Measurements from ENCODE around the gene SLC6A3. TPM values are rescaled to one million over a fixed set of nuclear protein-coding genes. Genes with fewer than 3 reads are reported as not detected.

The SLC6A3 gene
- total and polyA plus RNA-seq, 3 donors from 2014 or later: 0.55 to 1.5 (median 0.83) TPM

DNA sequence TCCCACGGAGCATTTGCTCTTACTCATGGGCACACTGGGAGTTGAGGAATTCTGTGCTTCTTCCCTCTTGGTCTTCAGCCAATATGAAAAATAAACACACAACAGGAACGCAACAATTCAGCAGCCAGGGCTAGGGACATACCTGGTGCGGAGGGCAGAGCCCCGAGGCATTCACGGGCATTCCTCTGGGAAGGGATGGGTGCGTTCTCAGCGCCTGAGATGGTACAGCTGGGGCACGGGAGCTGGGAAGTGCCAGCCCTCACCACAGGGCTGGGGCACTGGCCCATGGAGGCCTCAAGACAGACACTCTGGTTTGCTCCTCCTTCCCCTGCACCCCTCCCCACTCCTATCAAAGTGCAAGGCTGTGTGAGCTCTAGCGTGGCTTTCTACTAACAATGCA lies 2.1 kb downstream of the SLC6A3 start:
- no peaks in the 10 kb centered on the region for H3K36me3 ChIP-seq (ENCODE audit: low read depth, missing control alignments)
- no peaks in the 10 kb centered on the region for H3K27me3 ChIP-seq
- 75 to 78% methylated on average over 9 of the region's 9 CpGs for WGBS, 2 donors
- H3K4me1 ChIP-seq: peaks cover 8% of the 10 kb centered on the region
- H3K4me3 ChIP-seq: no peak overlapping the region
- no peak overlapping the region for H3K27ac ChIP-seq
- TF ChIP-seq POLR2A (IDR thresholded peaks at IDR 0.05): no peak
- no peak for TF ChIP-seq CTCF (IDR thresholded peaks at IDR 0.05)
- no peaks in the 10 kb centered on the region for H3K9me3 ChIP-seq
- no peak for DNase-seq
- intact Hi-C loops (cut with DNase I; ENCODE audit: low total_unique reads): no loop called here

DNA sequence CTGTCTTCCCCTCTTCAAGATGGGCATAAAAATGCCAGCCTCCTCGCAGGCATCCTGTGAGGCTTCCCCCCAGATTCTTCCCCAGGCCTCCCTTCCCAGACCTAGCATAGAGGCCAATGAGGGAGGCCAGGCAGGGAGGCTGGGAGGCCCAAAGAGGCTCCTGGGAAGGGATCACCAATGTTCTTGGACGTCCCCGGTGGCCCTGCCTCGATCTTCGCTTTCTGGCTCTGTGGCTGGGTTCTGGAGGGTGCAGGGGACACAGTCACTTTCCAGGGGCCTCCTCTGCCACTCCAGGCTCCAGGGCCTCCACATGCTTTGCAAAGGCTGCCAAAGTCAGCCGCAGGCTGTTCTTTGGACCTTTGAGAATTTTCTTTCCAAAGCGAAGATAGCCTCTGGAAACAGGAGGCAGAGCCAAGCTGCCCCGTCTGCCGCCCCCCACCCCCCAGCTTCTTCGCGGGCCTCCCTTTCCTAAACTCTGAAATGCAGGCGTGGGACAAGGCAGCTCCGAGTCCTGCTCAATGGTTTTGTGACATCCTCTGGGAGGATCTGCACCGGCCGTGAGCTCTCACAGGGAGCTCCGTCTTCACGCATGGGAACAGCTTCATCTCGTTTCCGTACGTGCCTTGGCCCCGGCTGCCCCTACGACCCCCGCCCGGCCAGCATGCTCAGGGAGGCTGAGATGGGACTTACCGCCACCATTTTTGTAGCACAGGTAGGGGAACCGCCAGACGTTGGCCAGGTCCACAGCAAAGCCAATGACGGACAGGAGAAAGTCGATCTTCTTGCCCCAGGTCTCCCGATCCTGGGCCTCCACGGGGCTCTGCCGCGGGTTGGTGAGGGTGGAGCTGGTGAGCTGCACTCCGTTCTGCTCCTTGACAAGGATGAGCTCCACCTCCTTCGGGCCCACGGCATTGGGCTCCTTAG lies 2.8 kb downstream of the SLC6A3 start:
- intact Hi-C loops (cut with DNase I; ENCODE audit: low total_unique reads): no loop called here
- H3K27me3 ChIP-seq: no peaks in the 10 kb centered on the region
- no peaks in the 10 kb centered on the region for H3K36me3 ChIP-seq (ENCODE audit: low read depth, missing control alignments)
- no peak for DNase-seq
- H3K27ac ChIP-seq: no peak overlapping the region
- WGBS, 2 donors: 64 to 88% methylated on average over 12 to 36 of the region's 36 CpGs
- H3K4me3 ChIP-seq: no peak overlapping the region
- peaks cover 8% of the 10 kb centered on the region for H3K4me1 ChIP-seq
- TF ChIP-seq POLR2A (IDR thresholded peaks at IDR 0.05) (no peak), CTCF (IDR thresholded peaks at IDR 0.05) (no peak)
- no peaks in the 10 kb centered on the region for H3K9me3 ChIP-seq

DNA sequence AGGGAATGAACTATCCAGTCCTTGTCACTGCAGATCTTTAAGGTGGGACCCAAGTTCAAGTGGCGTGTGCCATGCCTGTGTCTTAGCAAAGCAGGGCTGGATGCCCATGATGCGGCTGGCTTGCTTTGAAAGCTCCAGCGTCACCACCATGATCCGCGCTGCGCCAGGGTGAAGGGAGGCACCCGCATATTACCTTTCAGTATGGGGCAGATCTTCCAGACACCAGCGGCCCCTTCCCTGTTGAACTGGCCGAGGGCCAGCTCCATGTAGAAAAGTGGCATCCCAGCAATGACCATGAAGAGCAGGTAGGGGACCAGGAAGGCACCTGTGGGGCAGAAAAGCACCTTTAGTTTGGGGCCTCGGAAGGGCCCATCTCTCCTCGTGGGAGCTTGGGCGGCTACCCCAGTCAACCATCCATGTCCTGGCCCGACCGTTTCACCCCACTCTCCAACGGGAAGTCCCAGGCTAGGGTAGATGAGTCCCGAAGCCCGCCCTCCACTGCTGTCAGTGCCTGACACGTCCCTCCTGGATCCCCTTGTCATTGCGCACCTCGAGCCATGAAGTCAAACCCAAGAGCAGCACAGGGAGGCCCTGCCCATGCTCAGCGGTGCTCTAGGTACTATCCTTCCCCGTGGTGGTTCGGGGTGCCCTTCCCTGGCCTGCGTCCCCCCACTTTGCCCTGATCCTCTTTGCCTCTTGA lies 3.9 kb downstream of the SLC6A3 start:
- WGBS, 2 donors: 81 to 92% methylated on average over 10 to 24 of the region's 24 CpGs
- intact Hi-C loops (cut with DNase I; ENCODE audit: low total_unique reads): no loop called here
- DNase-seq: no peak
- Histone ChIP-seq H3K27ac (no peak overlapping the region), H3K27me3 (no peaks in the 10 kb centered on the region), H3K4me3 (no peak overlapping the region), H3K4me1 (peaks cover 8% of the 10 kb centered on the region), H3K9me3 (no peaks in the 10 kb centered on the region), H3K36me3 (ENCODE audit: low read depth, missing control alignments) (no peaks in the 10 kb centered on the region)
- TF ChIP-seq CTCF (IDR thresholded peaks at IDR 0.05) (no peak), POLR2A (IDR thresholded peaks at IDR 0.05) (no peak)

DNA sequence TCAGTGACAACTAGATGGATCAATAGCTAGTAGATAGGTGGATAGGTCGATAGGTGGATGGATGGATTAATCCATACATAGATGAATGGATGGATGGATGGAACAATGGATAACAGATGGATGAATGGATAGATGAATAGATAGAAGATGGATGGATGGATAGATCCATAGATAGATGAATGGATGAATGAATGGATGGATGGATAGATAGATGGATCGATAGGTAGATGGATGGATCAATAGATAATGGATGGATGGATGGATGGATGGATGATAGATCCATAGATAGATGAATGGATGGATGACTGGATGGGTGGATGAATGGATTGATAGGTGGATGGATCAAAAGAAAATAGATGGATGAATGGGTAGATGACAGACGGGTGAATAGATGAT lies 5.1 kb downstream of the SLC6A3 start:
- peaks cover 5% of the 10 kb centered on the region for H3K4me1 ChIP-seq
- no peak for TF ChIP-seq POLR2A (IDR thresholded peaks at IDR 0.05)
- no peaks in the 10 kb centered on the region for H3K27me3 ChIP-seq
- no peak overlapping the region for H3K4me3 ChIP-seq
- no peak for DNase-seq
- 87 to 92% methylated on average over 3 of the region's 3 CpGs for WGBS, 2 donors
- H3K36me3 ChIP-seq (ENCODE audit: low read depth, missing control alignments): no peaks in the 10 kb centered on the region
- no peak overlapping the region for H3K27ac ChIP-seq
- H3K9me3 ChIP-seq: no peaks in the 10 kb centered on the region
- intact Hi-C loops (cut with DNase I; ENCODE audit: low total_unique reads): no loop called here

- intact Hi-C loops (cut with DNase I; ENCODE audit: low total_unique reads): no loop called here
- Histone ChIP-seq H3K4me3 (no peak overlapping the region), H3K27ac (no peak overlapping the region), H3K9me3 (no peaks in the 10 kb centered on the region), H3K4me1 (no peaks in the 10 kb centered on the region), H3K36me3 (ENCODE audit: low read depth, missing control alignments) (no peaks in the 10 kb centered on the region), H3K27me3 (no peaks in the 10 kb centered on the region)
- 79 to 86% methylated on average over 14 to 15 of the region's 15 CpGs for WGBS, 2 donors
- TF ChIP-seq CTCF (IDR thresholded peaks at IDR 0.05) (no peak), POLR2A (IDR thresholded peaks at IDR 0.05) (no peak)
- no peak for DNase-seq
Observed at GRCh38 chr5:1439388-1440097, 5.7 kb downstream of the SLC6A3 start.

All from testis (tissue), 3 donors.